Measurements from ENCODE around the gene RGS19. TPM values are rescaled to one million over a fixed set of nuclear protein-coding genes. Genes with fewer than 3 reads are reported as not detected.

RGS19 gene
- total RNA-seq, 1 experiment from 2014 or later: 12.8 TPM

DNA sequence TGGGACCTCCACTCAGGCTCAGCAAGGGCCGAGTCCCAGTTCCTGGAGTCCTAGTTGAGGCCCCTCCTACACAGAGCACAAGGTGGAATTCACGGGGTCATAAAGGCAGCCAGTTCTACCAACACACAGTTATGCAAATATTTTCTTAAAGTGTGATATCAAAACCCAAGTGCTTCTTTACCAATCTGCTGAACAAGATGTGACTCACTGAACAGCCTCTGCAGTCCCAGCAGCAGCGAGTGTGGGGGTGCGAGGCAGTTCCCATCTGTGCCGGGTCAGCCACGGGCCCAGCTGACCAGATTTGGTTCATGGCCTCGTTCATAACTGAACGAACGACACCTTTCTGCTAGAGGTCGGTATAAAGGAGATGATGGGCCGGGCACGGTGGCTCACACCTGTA is 20.8 kb downstream of the RGS19 start:
- H3K18ac ChIP-seq (ENCODE audit: insufficient read length, low read depth, low read length): no peak overlapping the region
- no peak overlapping the region for H3K56ac ChIP-seq (ENCODE audit: insufficient read length, low read depth, low read length)
- H3T11ph ChIP-seq (ENCODE audit: low read length): no peak overlapping the region
- no peaks in the 10 kb centered on the region; a peak in 1 of 5 replicates for H3K9me3 Mint-ChIP-seq
- no peak overlapping the region for H2AFZ ChIP-seq (ENCODE audit: low read length)
- no peak overlapping the region for H4K91ac ChIP-seq (ENCODE audit: insufficient read length, low read depth, low read length)
- H4K8ac ChIP-seq (replicated peaks; ENCODE audit: insufficient read length, low read depth, low read length): no peak overlapping the region
- no peak overlapping the region for H3K27ac Mint-ChIP-seq
- no peak for DNase-seq
- H2AK5ac ChIP-seq (ENCODE audit: insufficient read length, low read length): no peak overlapping the region
- H3K27me3 ChIP-seq (ENCODE audit: insufficient read depth, low read length): no peaks in the 10 kb centered on the region
- H3K23me2 ChIP-seq (ENCODE audit: insufficient read length, low read depth, low read length, poor library complexity, severe bottlenecking): peaks cover 4% of the 10 kb centered on the region
- H3K79me2 ChIP-seq (ENCODE audit: insufficient read depth, low read length): no peaks in the 10 kb centered on the region
- H2BK120ac ChIP-seq (ENCODE audit: low read depth, low read length, poor library complexity, severe bottlenecking): no peak overlapping the region
- no peak overlapping the region for H3K14ac ChIP-seq (ENCODE audit: insufficient read depth, low read length)
- H3K36me3 Mint-ChIP-seq (ENCODE audit: insufficient read depth in 1 of 3, low read depth in 3 of 3): no peaks in the 10 kb centered on the region; a peak in 1 of 7 replicates
- H2BK12ac ChIP-seq (ENCODE audit: insufficient read length, low read depth, low read length): no peak overlapping the region
- no peak overlapping the region for H3K4ac ChIP-seq (ENCODE audit: low read depth, low read length)
- no peak overlapping the region for H3K4me2 ChIP-seq (ENCODE audit: insufficient read depth, insufficient read length, low read length)
- no peak overlapping the region for H3K4me3 Mint-ChIP-seq
- H3K4me1 ChIP-seq (ENCODE audit: insufficient read depth, low read length): no peaks in the 10 kb centered on the region
- WGBS (ENCODE audit: extremely low coverage, insufficient read length, low lambda C conversion rate): no CpG with 5 or more reads among the region's 12 CpGs
- H2BK20ac ChIP-seq (ENCODE audit: low read depth, low read length, poor library complexity, severe bottlenecking): no peak overlapping the region
- H3K79me1 ChIP-seq (ENCODE audit: insufficient read depth, low read depth, low read length, poor library complexity, severe bottlenecking): no peaks in the 10 kb centered on the region
- no peak overlapping the region for H2BK15ac ChIP-seq (ENCODE audit: low read depth, low read length)
- H3K27me3 Mint-ChIP-seq (ENCODE audit: low read depth): peaks cover 5% of the 10 kb centered on the region; the same call in 1 of the 2 replicates
- no peak overlapping the region for H3K9ac ChIP-seq (ENCODE audit: extremely low read depth, insufficient read length, low read length)
- no peaks in the 10 kb centered on the region for H4K20me1 ChIP-seq (ENCODE audit: control insufficient read depth, insufficient read depth, insufficient read length)
- H3K9me3 ChIP-seq (ENCODE audit: control insufficient read depth, low read depth, low read length): no peaks in the 10 kb centered on the region
- peaks cover 23 to 33% of the 10 kb centered on the region in 2 experiments for H3K4me1 Mint-ChIP-seq
- H4K5ac ChIP-seq (ENCODE audit: insufficient read length, low read depth, low read length): no peak overlapping the region
- H3K27ac ChIP-seq (ENCODE audit: insufficient read length, low read depth, low read length): no peak overlapping the region
- TF ChIP-seq, protein P1, sequence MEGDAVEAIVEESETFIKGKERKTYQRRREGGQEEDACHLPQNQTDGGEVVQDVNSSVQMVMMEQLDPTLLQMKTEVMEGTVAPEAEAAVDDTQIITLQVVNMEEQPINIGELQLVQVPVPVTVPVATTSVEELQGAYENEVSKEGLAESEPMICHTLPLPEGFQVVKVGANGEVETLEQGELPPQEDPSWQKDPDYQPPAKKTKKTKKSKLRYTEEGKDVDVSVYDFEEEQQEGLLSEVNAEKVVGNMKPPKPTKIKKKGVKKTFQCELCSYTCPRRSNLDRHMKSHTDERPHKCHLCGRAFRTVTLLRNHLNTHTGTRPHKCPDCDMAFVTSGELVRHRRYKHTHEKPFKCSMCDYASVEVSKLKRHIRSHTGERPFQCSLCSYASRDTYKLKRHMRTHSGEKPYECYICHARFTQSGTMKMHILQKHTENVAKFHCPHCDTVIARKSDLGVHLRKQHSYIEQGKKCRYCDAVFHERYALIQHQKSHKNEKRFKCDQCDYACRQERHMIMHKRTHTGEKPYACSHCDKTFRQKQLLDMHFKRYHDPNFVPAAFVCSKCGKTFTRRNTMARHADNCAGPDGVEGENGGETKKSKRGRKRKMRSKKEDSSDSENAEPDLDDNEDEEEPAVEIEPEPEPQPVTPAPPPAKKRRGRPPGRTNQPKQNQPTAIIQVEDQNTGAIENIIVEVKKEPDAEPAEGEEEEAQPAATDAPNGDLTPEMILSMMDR (conservative IDR thresholded peaks at IDR 0.05): no peak
- H2BK5ac ChIP-seq (ENCODE audit: insufficient read length, low read length): no peak overlapping the region
- H3K23ac ChIP-seq (ENCODE audit: insufficient read length, low read depth, low read length): no peak overlapping the region

All from H9 (cell line).